Activated T-cell treated with anti-CD3 and anti-CD28 coated beads, Interleukin-2, amount 50 U/mL, for 72 hours (primary cell): ENCODE results near the gene TMEM8B. TPM values are rescaled to one million over a fixed set of nuclear protein-coding genes. Genes with fewer than 3 reads are reported as not detected.
A peak's percentile ranks its signal among the peaks of the same experiment; 100 is the strongest.

ENCODE experiments used
- ATAC-seq, 2 donors: fragments of 150-1000 bp; cut with Tn5 transposase; replicated peaks in 1 of 2; 2 replicates each; pipeline ENCODE4 v1.10.0; 2021; ENCODE audit warnings: moderate library complexity in 2 of 2, mild to moderate bottlenecking in 1 of 2
- DNase-seq, 2 donors: peaks; one replicate each; pipeline ENCODE4 v3.0.0; 2021 to 2022; ENCODE audit warnings: mixed read lengths in 1 of 2
- H3K27ac Mint-ChIP-seq: one replicate; pipeline ENCODE4 v1.8.0; 2022; ENCODE audit warnings: mild to moderate bottlenecking, moderate library complexity, mixed read lengths
- H3K27me3 Mint-ChIP-seq: one replicate; pipeline ENCODE4 v1.8.0; 2022; ENCODE audit warnings: low read depth, mixed read lengths
- H3K36me3 Mint-ChIP-seq, 2 donors: one replicate each; pipeline ENCODE4 v1.8.0; 2022; ENCODE audit warnings: mixed read lengths in 2 of 2, mild to moderate bottlenecking in 1 of 2; ENCODE audit not compliant: insufficient read depth in 2 of 2
- H3K4me1 Mint-ChIP-seq: one replicate; pipeline ENCODE4 v1.8.0; 2022; ENCODE audit warnings: low read depth, mixed read lengths
- H3K4me3 Mint-ChIP-seq, 2 donors: one replicate each; pipeline ENCODE4 v1.8.0; 2022; ENCODE audit warnings: mild to moderate bottlenecking in 2 of 2, mixed read lengths in 2 of 2, moderate library complexity in 2 of 2
- H3K9me3 Mint-ChIP-seq, 2 donors: one replicate each; pipeline ENCODE4 v1.8.0; 2022; ENCODE audit warnings: mixed read lengths in 2 of 2
- total RNA-seq, 2 donors: library from RNA; stranded (reverse); gene quantifications; one replicate each; pipeline ENCODE4 v1.2.3, GENCODE V29; 2022

The TMEM8B gene
- total RNA-seq, 2 donors from 2014 or later = 8.4 to 9.1 TPM

DNA sequence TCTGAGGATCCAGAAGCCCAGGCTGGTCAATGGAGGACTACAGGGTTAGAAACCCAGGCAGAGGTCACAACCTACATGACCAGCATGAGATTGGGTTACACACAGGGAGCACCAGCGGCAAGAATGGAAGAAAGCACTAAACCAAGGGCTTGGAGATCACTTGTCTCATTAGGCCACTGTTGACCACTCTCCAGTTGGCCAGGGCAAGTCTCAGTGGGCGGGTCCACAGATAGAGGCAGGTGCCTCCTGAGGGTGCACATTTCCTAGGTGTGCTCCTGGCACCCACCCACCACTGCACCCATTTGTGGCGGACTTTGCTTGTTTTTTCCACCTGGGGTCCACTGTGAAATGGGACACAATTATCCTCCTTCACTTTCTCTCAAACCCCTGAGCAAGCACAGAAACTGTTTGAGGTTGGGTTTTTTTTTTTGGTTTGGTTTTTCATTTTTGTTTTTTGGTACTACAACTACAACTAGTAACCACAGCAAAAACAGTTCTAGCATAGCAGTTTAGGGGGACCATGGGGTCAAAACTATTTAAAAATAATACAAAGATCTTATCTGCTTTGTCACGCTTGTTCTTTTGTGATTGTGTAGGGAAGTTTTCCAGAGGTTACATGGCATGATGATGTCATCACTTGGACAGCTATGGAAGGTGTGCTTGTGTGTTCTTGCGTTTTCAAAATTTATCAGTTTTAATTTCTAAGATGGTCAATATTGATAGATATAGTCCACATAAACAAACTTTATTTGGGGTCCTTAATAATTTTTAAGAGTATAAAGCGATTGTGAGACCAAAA is 31.5 kb upstream of the TMEM8B start:
- H3K4me1 Mint-ChIP-seq = peaks cover 24% of the 10 kb centered on the region
- H3K4me3 Mint-ChIP-seq = no peak overlapping the region
- no peak for DNase-seq
- no peak for ATAC-seq
- no peaks in the 10 kb centered on the region for H3K27me3 Mint-ChIP-seq
- no peaks in the 10 kb centered on the region for H3K9me3 Mint-ChIP-seq
- no peaks in the 10 kb centered on the region for H3K36me3 Mint-ChIP-seq
- no peak overlapping the region for H3K27ac Mint-ChIP-seq

DNA sequence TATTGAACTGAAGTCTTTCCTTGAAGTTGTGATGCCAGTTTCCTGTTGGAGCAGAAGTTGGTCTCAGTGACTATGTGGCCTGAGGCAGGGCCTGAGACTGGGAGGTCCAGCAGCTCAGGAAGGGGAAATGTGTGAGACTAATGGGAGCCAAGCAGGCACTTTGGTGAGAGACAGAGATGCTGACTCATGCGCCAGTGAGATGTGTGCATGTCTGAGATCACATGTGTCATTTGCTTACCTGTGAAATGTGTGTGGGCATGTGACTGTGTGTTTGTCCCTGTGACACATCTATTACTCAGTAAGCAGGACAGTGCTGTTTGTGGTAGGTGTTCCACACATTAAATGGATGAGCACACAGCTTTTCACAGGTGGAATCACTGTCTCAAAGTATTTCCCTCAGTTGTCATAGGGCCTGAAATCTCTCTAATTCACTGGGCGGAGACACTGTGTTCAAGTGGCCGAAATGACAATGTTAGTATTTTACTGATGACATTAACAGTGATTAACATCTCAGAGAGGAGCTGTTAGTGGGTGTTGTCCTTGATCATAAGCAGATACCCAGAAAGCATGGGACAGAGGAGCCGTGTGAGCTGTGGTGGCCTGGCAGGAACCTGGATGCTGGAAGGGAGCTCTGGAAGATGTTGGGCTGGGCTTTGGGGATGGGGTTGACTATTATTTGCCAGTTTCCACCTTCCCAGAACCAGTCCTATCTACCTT is 30.2 kb upstream of the TMEM8B start:
- DNase-seq (peak; percentile 58 to 69), ATAC-seq (peak; percentile 99)
- H3K36me3 Mint-ChIP-seq = peaks cover 0 to 3% of the 10 kb centered on the region in 2 donors
- H3K4me3 Mint-ChIP-seq = no peak overlapping the region
- no peaks in the 10 kb centered on the region for H3K9me3 Mint-ChIP-seq
- H3K4me1 Mint-ChIP-seq = peaks cover 24% of the 10 kb centered on the region
- peak overlapping the region; percentile 20 for H3K27ac Mint-ChIP-seq
- H3K27me3 Mint-ChIP-seq = no peaks in the 10 kb centered on the region

DNA sequence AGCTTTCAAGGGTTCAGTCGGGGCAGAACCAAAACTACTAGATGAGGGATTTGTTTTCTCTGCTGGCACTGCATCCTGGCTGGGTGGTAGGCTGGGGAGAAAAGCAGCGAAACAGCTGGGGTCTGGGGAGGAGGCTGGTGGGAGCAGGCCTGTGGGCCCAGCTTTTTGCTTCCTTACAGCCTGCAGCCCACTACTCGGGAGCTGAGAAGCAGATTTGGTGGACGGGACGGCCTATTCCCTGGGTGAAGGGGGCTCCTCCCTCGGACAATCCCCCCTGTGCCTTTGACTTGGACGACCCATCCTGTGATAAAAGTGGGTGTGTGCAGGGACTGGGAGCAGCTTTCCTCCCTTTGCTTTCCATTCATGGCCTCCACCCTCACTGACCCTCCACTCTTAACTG is 28.5 kb upstream of the TMEM8B start:
- peaks cover 24% of the 10 kb centered on the region for H3K4me1 Mint-ChIP-seq
- ATAC-seq (no peak), DNase-seq (no peak)
- no peaks in the 10 kb centered on the region for H3K27me3 Mint-ChIP-seq
- H3K4me3 Mint-ChIP-seq = no peak overlapping the region
- H3K9me3 Mint-ChIP-seq = no peaks in the 10 kb centered on the region
- H3K27ac Mint-ChIP-seq = no peak overlapping the region
- H3K36me3 Mint-ChIP-seq = peaks cover 0 to 3% of the 10 kb centered on the region in 2 donors

DNA sequence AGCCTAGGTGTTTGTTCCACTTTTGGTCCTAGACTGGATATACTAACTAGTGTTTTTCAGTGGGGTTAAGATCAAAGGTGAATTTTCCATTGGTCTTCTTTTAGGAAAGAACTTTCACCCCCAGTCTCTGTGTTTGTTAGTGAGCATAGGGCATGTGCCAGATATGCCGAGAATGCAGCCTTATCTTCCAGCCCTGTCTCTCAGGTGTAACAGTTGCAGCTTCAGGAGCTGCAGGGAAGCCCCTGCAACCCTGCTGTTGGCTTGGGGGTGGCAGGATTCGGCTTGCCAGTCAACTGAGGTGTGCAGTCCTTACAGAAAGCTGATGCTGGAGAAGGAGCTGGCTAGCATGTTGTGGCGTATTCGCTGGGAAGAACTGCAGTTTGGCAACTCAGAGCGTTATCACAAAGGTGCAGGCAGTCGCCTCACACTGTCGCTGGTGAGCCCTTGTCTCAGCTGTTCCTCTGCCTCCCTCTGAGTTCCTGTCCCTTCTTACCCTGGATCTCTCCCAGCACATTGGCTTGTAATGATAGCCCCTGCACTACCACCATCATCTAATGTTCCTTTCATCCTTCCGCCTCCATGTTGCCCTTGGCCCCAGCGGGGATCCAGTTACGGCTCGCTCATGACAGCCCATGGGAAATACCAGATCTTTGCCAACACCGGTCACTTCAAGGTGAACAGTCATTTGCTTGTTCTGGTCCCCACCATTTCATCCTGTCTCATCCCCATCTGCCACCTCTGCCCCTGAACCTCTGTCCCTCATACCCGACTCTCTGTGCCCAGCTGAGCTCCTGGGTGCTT is 27.5 kb upstream of the TMEM8B start:
- ATAC-seq = no peak
- H3K9me3 Mint-ChIP-seq = no peaks in the 10 kb centered on the region
- H3K27ac Mint-ChIP-seq = no peak overlapping the region
- no peak overlapping the region for H3K4me3 Mint-ChIP-seq
- H3K4me1 Mint-ChIP-seq = peaks cover 25% of the 10 kb centered on the region
- no peak for DNase-seq
- H3K27me3 Mint-ChIP-seq = no peaks in the 10 kb centered on the region
- H3K36me3 Mint-ChIP-seq = peaks cover 0 to 3% of the 10 kb centered on the region in 2 donors

DNA sequence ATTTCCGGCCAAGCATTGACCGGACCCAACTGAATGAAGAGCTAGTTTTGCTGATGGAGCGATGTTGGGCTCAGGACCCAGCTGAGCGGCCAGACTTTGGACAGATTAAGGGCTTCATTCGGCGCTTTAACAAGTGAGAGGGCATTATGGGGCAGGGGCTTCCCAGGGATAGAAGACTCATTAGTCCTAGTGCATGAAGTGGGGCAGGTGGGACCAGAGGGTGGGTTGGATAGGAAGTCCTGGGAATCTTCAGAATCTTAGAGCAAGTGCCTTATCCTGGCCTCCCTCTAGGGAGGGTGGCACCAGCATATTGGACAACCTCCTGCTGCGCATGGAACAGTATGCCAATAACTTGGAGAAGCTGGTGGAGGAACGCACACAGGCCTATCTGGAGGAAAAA is 22.9 kb upstream of the TMEM8B start:
- ATAC-seq (no peak), DNase-seq (no peak)
- H3K9me3 Mint-ChIP-seq = no peaks in the 10 kb centered on the region
- H3K27me3 Mint-ChIP-seq = no peaks in the 10 kb centered on the region
- H3K4me1 Mint-ChIP-seq = peaks cover 11% of the 10 kb centered on the region
- H3K4me3 Mint-ChIP-seq = no peak overlapping the region
- peaks cover 0 to 5% of the 10 kb centered on the region in 2 donors for H3K36me3 Mint-ChIP-seq
- no peak overlapping the region for H3K27ac Mint-ChIP-seq

DNA sequence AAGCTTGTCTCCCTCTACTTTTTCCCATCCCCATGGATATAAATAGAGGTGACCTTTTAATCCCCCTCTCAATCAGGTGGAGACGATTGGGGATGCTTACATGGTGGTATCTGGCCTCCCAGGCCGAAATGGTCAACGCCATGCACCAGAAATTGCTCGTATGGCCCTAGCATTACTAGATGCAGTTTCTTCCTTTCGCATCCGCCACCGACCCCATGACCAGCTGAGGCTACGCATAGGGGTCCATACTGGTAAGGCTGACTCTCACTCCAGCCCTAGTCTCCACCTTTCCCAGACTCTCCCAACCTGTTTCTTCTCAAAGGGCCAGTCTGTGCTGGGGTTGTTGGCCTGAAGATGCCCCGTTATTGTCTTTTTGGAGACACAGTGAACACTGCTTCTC is 20.6 kb upstream of the TMEM8B start:
- H3K27ac Mint-ChIP-seq = no peak overlapping the region
- ATAC-seq (no peak), DNase-seq (no peak)
- no peak overlapping the region for H3K4me3 Mint-ChIP-seq
- H3K36me3 Mint-ChIP-seq = peaks cover 0 to 5% of the 10 kb centered on the region in 2 donors
- peaks cover 32% of the 10 kb centered on the region for H3K4me1 Mint-ChIP-seq
- H3K9me3 Mint-ChIP-seq = no peaks in the 10 kb centered on the region
- no peaks in the 10 kb centered on the region for H3K27me3 Mint-ChIP-seq

DNA sequence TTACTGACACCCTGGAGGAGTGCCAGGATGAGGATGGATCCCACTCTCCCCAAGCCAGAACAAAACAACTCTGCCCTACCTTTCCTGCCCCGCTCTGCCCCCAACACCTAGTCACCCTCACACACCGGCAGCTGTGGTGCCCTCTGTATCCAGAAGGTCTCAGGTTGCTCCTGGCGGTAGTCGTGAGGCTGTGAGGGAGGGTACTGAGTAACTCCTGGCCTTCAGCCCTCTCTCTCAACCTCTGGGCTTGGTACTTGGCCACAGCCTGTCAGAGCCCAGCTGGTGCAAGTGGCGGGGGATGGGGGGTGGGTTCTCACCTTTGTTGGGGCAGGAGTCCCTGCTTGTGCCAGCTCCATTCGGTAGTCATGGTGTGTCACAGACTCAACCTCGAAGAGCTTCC is 18.9 kb upstream of the TMEM8B start:
- Mint-ChIP-seq H3K4me1 (peaks cover 42% of the 10 kb centered on the region), H3K4me3 (no peak overlapping the region), H3K27ac (no peak overlapping the region), H3K9me3 (no peaks in the 10 kb centered on the region), H3K36me3 (peaks cover 0 to 5% of the 10 kb centered on the region in 2 donors), H3K27me3 (no peaks in the 10 kb centered on the region)
- ATAC-seq (no peak), DNase-seq (no peak)

DNA sequence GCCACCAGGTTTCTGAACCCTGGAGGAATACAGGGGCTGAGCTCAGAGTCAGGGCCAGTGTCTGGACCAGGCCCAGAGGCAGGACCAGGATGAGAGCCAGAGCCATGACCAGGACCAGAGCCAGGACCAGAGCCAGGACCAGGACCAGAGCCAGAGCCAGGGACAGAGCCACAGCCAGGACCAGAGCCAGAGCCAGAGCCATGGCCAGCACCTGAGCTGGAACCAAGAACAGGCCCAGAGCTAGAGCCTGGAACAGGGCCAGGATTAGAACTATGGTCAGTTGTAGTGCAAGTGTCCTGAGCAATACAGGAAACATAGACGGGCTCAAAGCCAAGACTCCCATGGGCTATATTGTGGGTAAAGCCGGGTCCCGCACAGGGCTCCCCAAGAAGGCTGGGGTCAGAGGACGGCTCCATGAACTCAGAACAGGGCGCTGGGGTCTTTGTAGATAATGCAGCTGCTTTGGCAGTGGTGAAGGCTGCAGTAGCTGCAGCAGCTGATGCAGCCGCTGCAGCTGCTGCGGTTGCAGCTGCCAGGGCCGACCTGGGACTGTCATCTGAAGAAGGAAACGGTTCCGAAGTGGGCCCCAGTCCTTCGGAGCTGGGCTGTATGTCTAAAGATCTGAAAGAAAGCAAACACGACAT is 17.5 kb upstream of the TMEM8B start:
- Mint-ChIP-seq H3K36me3 (peaks cover 0 to 8% of the 10 kb centered on the region in 2 donors), H3K4me1 (peaks cover 52% of the 10 kb centered on the region), H3K27ac (peak overlapping the region; percentile 92), H3K9me3 (no peaks in the 10 kb centered on the region), H3K4me3 (peak overlapping the region; percentile 89 to 94), H3K27me3 (no peaks in the 10 kb centered on the region)
- DNase-seq (no peak), ATAC-seq (no peak)

DNA sequence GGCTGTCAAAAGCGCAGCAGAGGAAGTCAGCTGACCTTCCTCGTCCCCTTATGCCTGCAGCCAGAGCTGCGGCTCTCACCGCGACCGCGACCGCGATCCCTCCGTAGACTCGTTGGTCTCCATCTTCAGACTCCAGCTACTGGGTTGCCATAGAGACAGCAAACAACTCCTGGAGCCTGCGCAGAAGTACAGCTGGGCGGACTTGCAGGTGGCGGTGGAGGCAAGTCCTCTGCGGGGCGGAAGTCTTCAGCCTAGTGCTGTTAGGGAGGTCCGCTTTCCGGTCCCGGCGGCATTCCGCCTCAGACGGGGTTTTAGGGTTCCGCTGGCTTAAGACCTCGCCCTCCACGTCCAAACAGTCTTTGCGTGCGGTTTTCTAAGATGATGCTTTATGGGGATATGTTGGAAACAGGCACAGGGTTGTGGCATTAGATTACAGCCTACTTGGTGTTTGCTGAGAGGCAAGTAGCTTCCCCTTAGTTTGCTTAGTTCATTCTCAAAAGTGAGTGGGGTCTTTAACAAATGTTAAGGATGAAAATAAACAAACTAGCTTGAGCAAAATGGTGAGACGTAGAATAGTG is 16.9 kb upstream of the TMEM8B start, which contains the start of gene SPAG8:
SPAG8 (minus strand) TSS at position 238 of the 578 bp plus-strand sequence; CDS start at position 123, 115 bp downstream.
- Mint-ChIP-seq H3K4me3 (peak within 1 kb of the TSS; percentile 89 to 94), H3K27me3 (no peaks in the 10 kb centered on the region), H3K4me1 (peaks cover 47% of the 10 kb centered on the region), H3K36me3 (peaks cover 0 to 6% of the 10 kb centered on the region in 2 donors), H3K9me3 (no peaks in the 10 kb centered on the region), H3K27ac (peak within 1 kb of the TSS; percentile 92)
- DNase-seq = peak; percentile 92 to 95
- ATAC-seq = peak; percentile 74 to 75

DNA sequence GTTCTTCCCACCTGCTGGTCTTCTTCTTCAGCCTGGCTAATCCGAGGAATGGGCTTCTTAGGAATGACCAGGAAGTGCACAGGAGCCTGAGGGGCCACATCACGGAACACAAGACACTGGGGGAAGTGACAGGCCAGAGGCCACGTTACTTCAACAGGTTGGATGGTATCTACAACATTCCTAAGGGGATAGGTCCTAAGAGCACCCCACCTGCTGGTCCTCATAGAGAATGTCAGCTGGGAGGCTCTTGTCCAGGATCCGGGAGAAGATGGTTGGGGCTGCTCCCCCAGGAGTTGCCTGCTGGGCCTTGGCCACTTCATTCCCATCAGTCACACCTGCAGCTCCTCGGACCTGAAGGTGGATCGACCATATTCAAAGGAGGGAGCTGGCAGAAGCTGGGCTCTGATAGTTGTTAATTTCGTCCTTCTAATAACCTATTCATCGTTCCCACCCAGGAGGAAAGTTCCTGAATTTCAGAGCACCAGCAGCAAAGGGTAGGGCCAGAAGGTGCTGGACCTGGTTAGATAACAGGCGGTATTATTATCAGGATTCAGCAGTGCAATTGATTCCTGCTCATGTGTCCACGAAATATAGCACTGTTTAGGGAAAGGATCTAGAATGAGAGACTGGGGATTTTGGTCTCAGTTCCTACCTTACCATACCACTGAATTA is 15.5 kb upstream of the TMEM8B start:
- H3K4me1 Mint-ChIP-seq = peaks cover 47% of the 10 kb centered on the region
- peak overlapping the region; percentile 86 to 89 for H3K4me3 Mint-ChIP-seq
- peaks cover 0 to 6% of the 10 kb centered on the region in 2 donors for H3K36me3 Mint-ChIP-seq
- no peak overlapping the region for H3K27ac Mint-ChIP-seq
- no peaks in the 10 kb centered on the region for H3K27me3 Mint-ChIP-seq
- no peak for DNase-seq
- no peaks in the 10 kb centered on the region for H3K9me3 Mint-ChIP-seq
- ATAC-seq = no peak

DNA sequence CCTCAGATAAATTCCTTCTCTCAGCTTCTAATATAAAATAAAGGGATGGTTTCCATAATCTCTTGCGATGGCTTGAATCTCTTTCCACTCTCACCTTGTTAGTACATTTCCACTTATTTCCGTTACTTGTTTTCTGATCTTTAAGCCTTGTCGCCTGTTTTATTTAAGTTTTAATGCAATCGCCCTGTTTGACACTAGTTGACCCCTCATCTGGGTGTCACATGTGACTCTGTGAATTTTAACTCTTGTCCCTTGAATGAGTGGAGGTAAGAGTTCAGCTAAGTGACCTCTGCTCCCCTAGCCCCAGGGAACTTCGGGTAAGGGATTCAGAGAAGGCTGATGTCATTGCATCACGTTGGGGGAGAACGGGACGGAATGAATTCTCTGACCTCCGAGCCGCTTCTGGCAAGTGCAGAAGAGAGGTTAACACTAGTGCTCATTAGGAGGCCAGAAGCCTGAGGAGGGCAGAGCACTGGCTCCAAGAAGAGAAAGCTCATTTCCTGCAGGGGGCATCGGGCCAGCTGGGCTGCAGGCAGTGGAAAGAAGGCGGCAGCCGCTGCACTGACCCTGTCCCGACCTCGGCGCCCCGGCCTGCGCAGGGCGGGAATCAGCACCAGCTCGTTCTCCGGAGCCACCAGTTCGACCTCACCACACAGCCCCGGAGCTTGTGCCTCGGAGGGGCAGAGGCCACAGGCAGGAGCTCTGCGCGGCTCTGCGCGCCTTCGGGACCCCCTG is 14.8 kb upstream of the TMEM8B start:
- peak; percentile 53 for DNase-seq
- Mint-ChIP-seq H3K27me3 (no peaks in the 10 kb centered on the region), H3K36me3 (peaks cover 0 to 6% of the 10 kb centered on the region in 2 donors), H3K27ac (peak overlapping the region; percentile 94), H3K9me3 (no peaks in the 10 kb centered on the region), H3K4me3 (peak overlapping the region; percentile 86 to 89), H3K4me1 (peaks cover 47% of the 10 kb centered on the region)
- peak; percentile 10 to 15 for ATAC-seq
